Glomerular visceral epithelial cell (primary cell): ENCODE measurements around the gene LCE6A.

Experiments
- DNase-seq: peaks from one replicate; pipeline ENCODE4 v3.0.0-alpha.2; 2016; ENCODE audit errors: extremely low spot score

Gene LCE6A

GRCh38 chr1:152873495-152873894, 30.8 kb downstream of the LCE6A start:
- DNase-seq = no peak

- DNase-seq = no peak
Measured at GRCh38 chr1:152876827-152877226, 34.2 kb downstream of the LCE6A start.

- no peak for DNase-seq
Measured at GRCh38 chr1:152878042-152878441, 35.4 kb downstream of the LCE6A start, which contains the start of gene SMCP. Gene SMCP, plus strand, starts transcription at chr1:152878322. Its CDS starts 6,101 bp downstream, at chr1:152884423.

- DNase-seq = no peak
Measured at GRCh38 chr1:152879559-152880198, 37.0 kb downstream of the LCE6A start.

- DNase-seq = no peak
Measured at GRCh38 chr1:152880316-152880715, 37.7 kb downstream of the LCE6A start.

- no peak for DNase-seq
Measured at GRCh38 chr1:152880907-152881306, 38.3 kb downstream of the LCE6A start.

GRCh38 chr1:152884085-152884484, 41.4 kb downstream of the LCE6A start:
- DNase-seq = no peak

- DNase-seq = no peak
Measured at GRCh38 chr1:152884506-152884905, 41.9 kb downstream of the LCE6A start.

GRCh38 chr1:152884966-152885624, 42.4 kb downstream of the LCE6A start:
- no peak for DNase-seq

- DNase-seq = no peak
Measured at GRCh38 chr1:152886085-152886484, 43.4 kb downstream of the LCE6A start.

- DNase-seq = no peak
Measured at GRCh38 chr1:152886758-152887409, 44.2 kb downstream of the LCE6A start.

- no peak for DNase-seq
Measured at GRCh38 chr1:152888126-152888525, 45.5 kb downstream of the LCE6A start.
